Measurements from ENCODE around the gene UBN1. TPM values are rescaled to one million over a fixed set of nuclear protein-coding genes. Genes with fewer than 3 reads are reported as not detected.

The UBN1 gene
- total RNA-seq, 1 donor = 37.7 TPM

GRCh38 chr16:4910828-4911227, 63.5 kb downstream of the UBN1 start:
- H3K4me3 ChIP-seq (ENCODE audit: low read depth, low read length) = no peak overlapping the region
- DNase-seq (ENCODE audit: low read depth) = no peak
- no peak for TF ChIP-seq CTCF (IDR thresholded peaks at IDR 0.05; ENCODE audit: insufficient read depth, low read length)

GRCh38 chr16:4911970-4912386, 64.7 kb downstream of the UBN1 start:
- DNase-seq (ENCODE audit: low read depth) = peak; percentile 75
- no peak overlapping the region for H3K4me3 ChIP-seq (ENCODE audit: low read depth, low read length)
- TF ChIP-seq CTCF (IDR thresholded peaks at IDR 0.05; ENCODE audit: insufficient read depth, low read length) = no peak

DNA sequence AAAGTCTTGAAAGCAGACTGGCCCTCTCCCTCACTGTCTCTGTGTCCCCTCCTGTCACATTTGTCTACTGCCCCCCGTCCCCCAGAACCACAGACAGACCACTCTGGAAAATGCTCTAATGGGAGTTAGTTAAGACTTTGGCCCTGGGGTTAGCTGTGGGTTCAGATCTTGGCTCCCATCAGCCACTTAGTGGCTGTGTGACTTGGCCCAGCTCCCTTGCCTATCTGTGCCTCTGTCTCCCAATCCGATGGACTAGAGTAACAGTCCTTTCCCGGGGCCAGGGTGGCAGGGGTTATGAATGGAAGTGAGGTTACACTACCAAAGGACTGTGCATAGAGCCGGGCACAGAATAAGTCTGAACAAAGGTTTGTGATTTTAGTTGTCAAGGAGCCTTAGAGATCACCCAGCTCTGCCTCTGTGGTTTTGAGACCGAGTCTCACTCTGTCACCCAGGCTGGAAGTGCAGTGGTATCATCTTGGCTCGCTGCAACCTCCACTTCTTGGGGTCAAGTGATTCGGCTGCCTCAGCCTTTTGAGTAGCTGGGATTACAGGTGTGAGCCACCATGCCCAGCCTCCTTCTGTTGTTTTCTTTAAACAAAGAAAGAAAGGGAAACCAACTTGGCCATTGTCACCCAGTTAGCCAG, 66.0 kb downstream of the UBN1 start:
- no peak for DNase-seq (ENCODE audit: low read depth)
- TF ChIP-seq CTCF (IDR thresholded peaks at IDR 0.05; ENCODE audit: insufficient read depth, low read length) = no peak
- no peak overlapping the region for H3K4me3 ChIP-seq (ENCODE audit: low read depth, low read length)

DNA sequence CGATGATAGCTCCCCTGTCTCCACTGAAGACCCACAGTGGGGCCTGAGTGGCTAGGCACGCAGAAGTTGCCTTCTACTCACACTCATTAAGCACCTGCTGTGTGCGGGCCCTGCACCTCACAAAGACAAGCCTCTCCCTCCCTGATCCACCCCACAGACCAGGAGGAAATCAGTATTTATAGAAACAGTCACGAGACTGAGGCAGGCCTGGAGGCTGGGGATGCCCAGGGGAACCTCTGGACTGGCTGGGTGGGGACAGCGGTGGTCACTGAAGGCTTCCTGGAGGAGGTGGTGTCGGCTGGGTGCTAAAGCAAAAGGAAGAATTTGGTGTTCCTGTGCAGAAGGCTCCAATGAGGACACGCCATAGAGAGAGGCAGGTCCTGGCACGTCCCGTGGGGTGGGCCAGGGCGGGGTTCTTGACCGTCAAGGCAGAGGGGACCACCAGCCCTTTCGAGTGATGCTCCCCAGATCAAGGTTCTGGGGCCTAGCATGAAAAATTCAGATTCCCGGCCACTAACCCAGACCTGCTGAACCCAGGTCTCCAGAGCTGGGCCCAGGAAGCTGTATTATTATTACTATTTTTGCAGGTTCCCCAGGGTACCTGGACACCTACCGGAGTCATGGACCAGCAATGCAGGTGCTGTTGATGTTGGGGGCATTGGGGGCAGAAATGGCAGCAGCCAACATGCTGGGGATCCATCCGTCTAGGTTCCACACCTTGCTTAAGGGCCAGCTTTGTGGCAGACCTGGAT, 66.7 kb downstream of the UBN1 start:
- TF ChIP-seq CTCF (IDR thresholded peaks at IDR 0.05; ENCODE audit: insufficient read depth, low read length) = no peak
- no peak overlapping the region for H3K4me3 ChIP-seq (ENCODE audit: low read depth, low read length)
- DNase-seq (ENCODE audit: low read depth) = no peak

GRCh38 chr16:4914528-4915225, 67.4 kb downstream of the UBN1 start:
- no peak for DNase-seq (ENCODE audit: low read depth)
- H3K4me3 ChIP-seq (ENCODE audit: low read depth, low read length) = no peak overlapping the region

More at GRCh38 chr16:4914528-4915225, 67.4 kb downstream of the UBN1 start:
- no peak for TF ChIP-seq CTCF (IDR thresholded peaks at IDR 0.05; ENCODE audit: insufficient read depth, low read length)
